GM13976 (cell line): ENCODE data around the gene UBE2L5.
A peak's percentile ranks its signal among the peaks of the same experiment; 100 is the strongest.

Source experiments
- DNase-seq: peaks from one replicate; pipeline ENCODE4 v3.0.0; 2012; ENCODE audit warnings: low spot score
- CTCF ChIP-seq: IDR thresholded peaks from 2 replicates; pipeline ENCODE4 v1.5.1; 2012; ENCODE audit warnings: borderline replicate concordance, mild to moderate bottlenecking; ENCODE audit not compliant: insufficient read depth; ENCODE audit errors: extremely low read depth, missing control alignments, control extremely low read depth
- in situ Hi-C: fragments of 300-500 bp; cut with MboI; formaldehyde crosslinking; loops from one replicate; pipeline ENCODE4 v1.12.0; 2022; ENCODE audit warnings: low sequenced_read_pairs, mixed read lengths, inconsistent platforms; ENCODE audit not compliant: unreplicated experiment

UBE2L5 gene

GRCh38 chr13:30395192-30396158 lies 26.8 kb upstream of the UBE2L5 start:
- peak; percentile 68 for DNase-seq
- in situ Hi-C loops, result no loop called here
- no peak for TF ChIP-seq CTCF

- in situ Hi-C loops, result no loop called here
- DNase-seq, result no peak
Observed at GRCh38 chr13:30396434-30397075, 25.7 kb upstream of the UBE2L5 start.

GRCh38 chr13:30398601-30399072 lies 23.7 kb upstream of the UBE2L5 start:
- in situ Hi-C loops, result no loop called here
- no peak for TF ChIP-seq CTCF
- no peak for DNase-seq

More at GRCh38 chr13:30396434-30397075, 25.7 kb upstream of the UBE2L5 start:
- TF ChIP-seq CTCF, result no peak

GRCh38 chr13:30400376-30400775 lies 21.9 kb upstream of the UBE2L5 start:
- TF ChIP-seq CTCF, result no peak
- DNase-seq, result no peak
- in situ Hi-C loops, result no loop called here

GRCh38 chr13:30401347-30401746 lies 20.9 kb upstream of the UBE2L5 start:
- no peak for TF ChIP-seq CTCF
- DNase-seq, result no peak
- in situ Hi-C loops, result no loop called here

- no peak for TF ChIP-seq CTCF
- in situ Hi-C loops, result no loop called here
- DNase-seq, result no peak
Observed at GRCh38 chr13:30403456-30403855, 18.8 kb upstream of the UBE2L5 start.
